H1 (cell line): ENCODE data around the gene CDH26. TPM values are rescaled to one million over a fixed set of nuclear protein-coding genes. Genes with fewer than 3 reads are reported as not detected.

Experiments used
- CTCF ChIA-PET: fragments of 300-600 bp; sonication (Branson Sonifier 250); formaldehyde crosslinking; loops from one replicate; lab custom pipeline; 2021; ENCODE audit not compliant: partially characterized antibody; lab: Charles Lee
- POLR2A ChIA-PET: fragments of 300-600 bp; sonication (Branson Sonifier 250); formaldehyde crosslinking; loops from one replicate; lab custom pipeline; 2021; ENCODE audit warnings: inconsistent platforms; ENCODE audit not compliant: partially characterized antibody; lab: Charles Lee
- DNase-seq, 2 experiments: peaks; one replicate each; pipeline versions ENCODE4 v3.0.0 to v3.0.0-alpha.2; 2010 to 2022; ENCODE audit warnings: low spot score in 2 of 2, low read depth in 1 of 2, mixed read lengths in 1 of 2
- FAIRE-seq: peaks from 2 replicates; lab custom pipeline; 2011; peaks lifted over from hg19 to GRCh38; lab: Jason Lieb, UNC
- H2AFZ ChIP-seq: 2 replicates; pipeline ENCODE4 v1.8.1; 2012; ENCODE audit warnings: low read length, inconsistent platforms
- H2AK5ac ChIP-seq: 2 replicates; pipeline ENCODE4 v1.6.1; 2013; ENCODE audit warnings: low read depth, low read length
- H2BK120ac ChIP-seq: replicated peaks from 2 replicates; pipeline ENCODE3; 2013; ENCODE audit warnings: low read depth, low read length, inconsistent platforms
- H2BK12ac ChIP-seq: 2 replicates; pipeline ENCODE4 v1.6.1; 2013; ENCODE audit warnings: low read depth, low read length
- H2BK15ac ChIP-seq: 2 replicates; pipeline ENCODE4 v1.6.1; 2013; ENCODE audit warnings: low read length
- H2BK20ac ChIP-seq: 2 replicates; pipeline ENCODE4 v1.6.1; 2013; ENCODE audit warnings: low read length
- H2BK5ac ChIP-seq: 2 replicates; pipeline ENCODE4 v1.6.1; 2013; ENCODE audit warnings: low read depth, low read length
- H3K14ac ChIP-seq: 2 replicates; pipeline ENCODE4 v1.6.1; 2013; ENCODE audit warnings: inconsistent platforms; ENCODE audit not compliant: insufficient read length
- H3K18ac ChIP-seq: 2 replicates; pipeline ENCODE4 v1.6.1; 2013; ENCODE audit warnings: low read length; ENCODE audit errors: extremely low read depth
- H3K23ac ChIP-seq: 2 replicates; pipeline ENCODE4 v1.6.1; 2013; ENCODE audit warnings: inconsistent platforms; ENCODE audit not compliant: insufficient read length
- H3K23me2 ChIP-seq: 2 replicates; pipeline ENCODE4 v1.6.1; 2013; ENCODE audit warnings: low read depth, low read length
- H3K27ac ChIP-seq: 2 replicates; pipeline ENCODE4 v1.6.1; 2011; ENCODE audit warnings: low read depth, low read length, inconsistent platforms
- H3K27me3 ChIP-seq, 4 experiments: replicated peaks in 1 of 4; 1 replicate in 1 of 4; 2 replicates in 3 of 4; pipeline versions ENCODE4 v1.6.1 to v1.8.1; 2011 to 2013; ENCODE audit warnings: low read length in 3 of 4, mild to moderate bottlenecking in 3 of 4, inconsistent platforms in 2 of 4, mixed read lengths in 2 of 4, moderate library complexity in 1 of 4; ENCODE audit not compliant: control insufficient read depth in 3 of 4, insufficient read depth in 3 of 4; ENCODE audit errors: extremely low read depth in 1 of 4
- H3K36me3 ChIP-seq, 4 experiments: 2 replicates each; pipeline versions ENCODE4 v1.6.1 to v1.8.1; 2011 to 2013; ENCODE audit warnings: mild to moderate bottlenecking in 4 of 4, low read length in 3 of 4, moderate library complexity in 2 of 4, control low read depth in 1 of 4, inconsistent platforms in 1 of 4; ENCODE audit not compliant: insufficient read depth in 4 of 4, control insufficient read depth in 2 of 4
- H3K4ac ChIP-seq: replicated peaks from 2 replicates; pipeline ENCODE3; 2013; ENCODE audit warnings: low read length, low read depth, mixed read lengths, inconsistent platforms; ENCODE audit not compliant: insufficient read length
- H3K4me1 ChIP-seq, 4 experiments: replicated peaks in 1 of 4; 1 replicate in 1 of 4; 2 replicates in 3 of 4; pipeline versions ENCODE4 v1.6.1 to v1.8.1; 2011 to 2013; ENCODE audit warnings: low read length in 3 of 4, inconsistent platforms in 2 of 4, mixed read lengths in 1 of 4; ENCODE audit not compliant: insufficient read depth in 4 of 4, control insufficient read depth in 3 of 4
- H3K4me2 ChIP-seq, 2 experiments: 2 replicates each; pipeline versions ENCODE4 v1.6.1 to v1.8.1; 2011 to 2013; ENCODE audit warnings: low read depth in 2 of 2, low read length in 2 of 2, control low read depth in 1 of 2, inconsistent platforms in 1 of 2, mild to moderate bottlenecking in 1 of 2; ENCODE audit not compliant: insufficient read depth in 1 of 2
- H3K4me3 ChIP-seq, 4 experiments: fragments of 200-600, 300-600 bp in 1 of 4; sonication (generic), shearing (Covaris generic), sonication (Bioruptor Twin) in 1 of 4; 2 replicates each; pipeline versions ENCODE4 v1.5.1 to v1.8.1; 2011 to 2016; ENCODE audit warnings: low read length in 4 of 4, low read depth in 3 of 4, control low read depth in 2 of 4, inconsistent platforms in 2 of 4, mild to moderate bottlenecking in 2 of 4, mixed read lengths in 1 of 4, moderate library complexity in 1 of 4; ENCODE audit not compliant: insufficient read depth in 2 of 4; ENCODE audit errors: extremely low read depth in 1 of 4
- H3K56ac ChIP-seq: replicated peaks from 2 replicates; pipeline ENCODE3; 2013; ENCODE audit warnings: low read depth, mild to moderate bottlenecking, mixed read lengths, low read length, inconsistent platforms; ENCODE audit not compliant: insufficient read length
- H3K79me1 ChIP-seq: 2 replicates; pipeline ENCODE4 v1.6.1; 2013; ENCODE audit warnings: low read depth, low read length, control low read depth
- H3K79me2 ChIP-seq, 2 experiments: 2 replicates each; pipeline versions ENCODE4 v1.6.1 to v1.8.1; 2012 to 2013; ENCODE audit warnings: low read length in 2 of 2, mild to moderate bottlenecking in 2 of 2, inconsistent platforms in 1 of 2; ENCODE audit not compliant: insufficient read depth in 2 of 2, control insufficient read depth in 1 of 2
- H3K9ac ChIP-seq, 4 experiments: replicated peaks in 1 of 4; 1 replicate in 1 of 4; 2 replicates in 3 of 4; pipeline versions ENCODE4 v1.6.1 to v1.8.1; 2011 to 2013; ENCODE audit warnings: low read depth in 3 of 4, low read length in 3 of 4, control low read depth in 2 of 4, mild to moderate bottlenecking in 2 of 4, moderate library complexity in 2 of 4, inconsistent platforms in 1 of 4; ENCODE audit errors: extremely low read depth in 1 of 4
- H3K9me3 ChIP-seq, 2 experiments: 2 replicates each; pipeline versions ENCODE4 v1.6.1 to v1.8.1; 2012 to 2013; ENCODE audit warnings: mild to moderate bottlenecking in 2 of 2, moderate library complexity in 2 of 2, control low read depth in 1 of 2, inconsistent platforms in 1 of 2, low read depth in 1 of 2, low read length in 1 of 2, mixed read lengths in 1 of 2; ENCODE audit not compliant: insufficient read depth in 2 of 2
- H4K20me1 ChIP-seq, 2 experiments: replicated peaks in 1 of 2; 2 replicates each; pipeline versions ENCODE3 to v1.8.1; 2011 to 2013; ENCODE audit warnings: inconsistent platforms in 2 of 2, low read length in 2 of 2, mild to moderate bottlenecking in 1 of 2; ENCODE audit not compliant: insufficient read depth in 2 of 2, control insufficient read depth in 1 of 2
- H4K5ac ChIP-seq: 2 replicates; pipeline ENCODE4 v1.6.1; 2013; ENCODE audit warnings: low read length, low read depth, mixed read lengths, inconsistent platforms; ENCODE audit not compliant: insufficient read length
- H4K8ac ChIP-seq: 2 replicates; pipeline ENCODE4 v1.8.0; 2013; ENCODE audit warnings: mild to moderate bottlenecking, moderate library complexity, low read length, inconsistent platforms; ENCODE audit not compliant: insufficient read depth; ENCODE audit errors: extremely low read depth
- H4K91ac ChIP-seq: replicated peaks from 2 replicates; pipeline ENCODE3; 2013; ENCODE audit warnings: low read length, mixed read lengths, inconsistent platforms; ENCODE audit not compliant: insufficient read length
- BCL11A ChIP-seq, 2 experiments: IDR thresholded peaks; one replicate each; pipeline ENCODE4 v1.6.1; 2011; ENCODE audit warnings: low read depth in 2 of 2, low read length in 2 of 2, mild to moderate bottlenecking in 2 of 2
- CREB1 ChIP-seq: IDR thresholded peaks from 2 replicates; pipeline ENCODE4 v1.6.1; 2012; ENCODE audit warnings: inconsistent platforms
- EP300 ChIP-seq, 2 experiments: IDR thresholded peaks; 1 replicate in 1 of 2; 2 replicates in 1 of 2; pipeline ENCODE4 v1.6.1; 2011 to 2012; ENCODE audit warnings: low read depth in 2 of 2, low read length in 2 of 2, mild to moderate bottlenecking in 2 of 2, borderline replicate concordance in 1 of 2, inconsistent platforms in 1 of 2, moderate library complexity in 1 of 2
- GTF2F1 ChIP-seq: IDR thresholded peaks from 2 replicates; pipeline ENCODE4 v1.6.1; 2012; ENCODE audit warnings: low read depth, low read length, improper control_type of control experiment, borderline replicate concordance
- JUN ChIP-seq: IDR thresholded peaks from 2 replicates; pipeline ENCODE4 v1.6.1; 2011; ENCODE audit warnings: low read depth, mild to moderate bottlenecking, improper control_type of control experiment, low read length
- RAD21 ChIP-seq, 2 experiments: IDR thresholded peaks in 1 of 2; conservative IDR thresholded peaks in 1 of 2; 2 replicates each; pipeline ENCODE4 v1.6.1; 2011; ENCODE audit warnings: low read depth in 2 of 2, low read length in 2 of 2, improper control_type of control experiment in 1 of 2, inconsistent platforms in 1 of 2, mild to moderate bottlenecking in 1 of 2, moderate library complexity in 1 of 2
- RXRA ChIP-seq: IDR thresholded peaks from 2 replicates; pipeline ENCODE4 v1.6.1; 2011; ENCODE audit warnings: low read depth, mild to moderate bottlenecking, low read length, moderate library complexity; ENCODE audit not compliant: insufficient read depth
- SIRT6 ChIP-seq: IDR thresholded peaks from one replicate; pipeline ENCODE4 v1.7.1; 2012; ENCODE audit warnings: low read length, inconsistent platforms
- SP2 ChIP-seq: IDR thresholded peaks from 2 replicates; pipeline ENCODE4 v1.6.1; 2012; ENCODE audit warnings: mild to moderate bottlenecking, low read length, inconsistent platforms
- WGBS, 2 experiments: shearing (Covaris generic) in 1 of 2; methylation state at CpG; one replicate each; pipeline versions ENCODE4 v1.1.6 to v1.1.7; 2013 to 2015; ENCODE audit warnings: low lambda C conversion rate in 2 of 2, mixed read lengths in 2 of 2, inconsistent platforms in 1 of 2, low coverage in 1 of 2, missing lambda C conversion rate in 1 of 2; ENCODE audit not compliant: insufficient replicate concordance in 2 of 2, insufficient coverage in 1 of 2, insufficient read length in 1 of 2; ENCODE audit errors: extremely low coverage in 1 of 2, missing lambda C conversion rate in 1 of 2; 5-methylcytosine and 5-hydroxymethylcytosine counted together
- polyA plus RNA-seq, 7 experiments: library from polyadenylated mRNA; depleted of rRNA in 3 of 7; stranded (reverse) in 5 of 7; unstranded in 2 of 7; fragments of >200 nt in 5 of 7; fragments of 200-250 nt in 2 of 7; gene quantifications; 1 replicate in 5 of 7; 2 replicates in 1 of 7; 4 replicates in 1 of 7; pipeline versions ENCODE4 v1.2.1 to v1.2.3, GENCODE V29; 2011 to 2013; ENCODE audit warnings: missing spikeins in 2 of 7, mixed read lengths in 2 of 7
- total RNA-seq: library from RNA; stranded (reverse); fragmentation: NEBNext Ultra II Directional; extraction: Animal tissue kit (Norgen Biotek cat#: 25700); gene quantifications from 2 replicates; pipeline ENCODE4 v1.2.1, GENCODE V29; 2021
- TF ChIP-seq, protein P1 (sequence below): IDR thresholded peaks from 2 replicates; pipeline ENCODE4 v1.6.1; 2011; ENCODE audit warnings: low read length, improper control_type of control experiment

CDH26 gene
- total and polyA plus RNA-seq, 2 of the 8 experiments (the other 6 are each of a cell fraction or from before 2014, with no cell fraction given), result 1.5 to 1.7 TPM

DNA sequence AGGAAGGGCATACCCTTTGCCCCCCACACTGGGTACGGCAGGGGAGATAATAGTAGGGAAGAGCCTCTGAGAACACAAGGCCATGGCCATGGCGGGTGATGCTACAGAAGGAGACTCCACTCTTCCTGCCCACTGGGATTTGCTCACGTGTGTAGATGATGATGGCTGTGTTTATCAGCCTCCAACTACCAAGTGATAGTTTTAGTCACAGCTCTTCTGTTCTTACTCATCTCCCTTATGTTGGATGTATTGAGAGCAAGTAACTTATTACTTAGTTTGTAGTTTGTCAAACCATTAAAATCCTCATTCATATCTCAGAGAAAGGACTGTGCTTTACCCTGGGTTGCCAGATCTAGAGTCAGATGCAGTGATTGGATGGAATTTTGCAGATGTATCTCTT, 66.0 kb downstream of the CDH26 start:
- no peak for FAIRE-seq
- peaks cover 0 to 4% (median 0%) of the 10 kb centered on the region in 4 experiments; a peak in 1 of 7 replicates for H3K27me3 ChIP-seq
- 0 out of 7 replicates have a peak, but pooled peaks cover 0 to 2% (median 0%) of the 10 kb centered on the region in 4 experiments for H3K4me1 ChIP-seq
- no peak overlapping the region for H3K56ac ChIP-seq
- ChIA-PET CTCF (interaction anchor here (0.5 to 2.5 kb wide), 7 partner anchors 12 to 592 kb away, joined by 3 to 11 read pairs (median 4); no protein-coding TSS in a partner anchor), POLR2A (no interaction called here)
- H3K18ac ChIP-seq, result no peak overlapping the region
- no peaks in the 10 kb centered on the region for H3K79me1 ChIP-seq
- no peaks in the 10 kb centered on the region for H3K36me3 ChIP-seq
- H4K8ac ChIP-seq, result no peak overlapping the region; the same call in 1 of the 2 replicates
- no peaks in the 10 kb centered on the region for H3K9me3 ChIP-seq
- H3K9ac ChIP-seq, result no peak overlapping the region
- no peak overlapping the region for H3K4ac ChIP-seq
- H2BK120ac ChIP-seq, result no peak overlapping the region
- no peak overlapping the region for H4K91ac ChIP-seq
- H3K79me2 ChIP-seq, result no peaks in the 10 kb centered on the region
- H2BK15ac ChIP-seq, result no peak overlapping the region
- H4K20me1 ChIP-seq, result no peaks in the 10 kb centered on the region
- no peak overlapping the region for H3K4me2 ChIP-seq
- no peak overlapping the region for H3K23ac ChIP-seq
- H3K23me2 ChIP-seq, result no peaks in the 10 kb centered on the region
- H2BK20ac ChIP-seq, result no peak overlapping the region
- H2BK12ac ChIP-seq, result no peak overlapping the region
- no peak for DNase-seq
- no peak overlapping the region for H3K14ac ChIP-seq
- no peak overlapping the region for H2AK5ac ChIP-seq
- H2AFZ ChIP-seq, result 0 out of 2 replicates have a peak overlapping the region, but pooled peaks have one; percentile 17
- H3K4me3 ChIP-seq, result no peak overlapping the region
- no peak overlapping the region for H4K5ac ChIP-seq
- H3K27ac ChIP-seq, result no peak overlapping the region
- no peak overlapping the region for H2BK5ac ChIP-seq
- WGBS, 2 experiments, result 61% methylated on average over 3 of the region's 3 CpGs; no CpG with 5 or more reads in 1 of the 2 experiments
- no peak for TF ChIP-seq EP300 (IDR thresholded peaks at IDR 0.05; ENCODE audit: borderline replicate concordance in 1 of 2, low read depth in 2 of 2, low read length in 2 of 2)
- TF ChIP-seq, protein P1, sequence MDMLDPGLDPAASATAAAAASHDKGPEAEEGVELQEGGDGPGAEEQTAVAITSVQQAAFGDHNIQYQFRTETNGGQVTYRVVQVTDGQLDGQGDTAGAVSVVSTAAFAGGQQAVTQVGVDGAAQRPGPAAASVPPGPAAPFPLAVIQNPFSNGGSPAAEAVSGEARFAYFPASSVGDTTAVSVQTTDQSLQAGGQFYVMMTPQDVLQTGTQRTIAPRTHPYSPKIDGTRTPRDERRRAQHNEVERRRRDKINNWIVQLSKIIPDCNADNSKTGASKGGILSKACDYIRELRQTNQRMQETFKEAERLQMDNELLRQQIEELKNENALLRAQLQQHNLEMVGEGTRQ, result no peak
- TF ChIP-seq RAD21 (IDR thresholded peaks at IDR 0.05 in 1 of 2, conservative IDR thresholded peaks at IDR 0.05 in 1 of 2; ENCODE audit: low read depth in 2 of 2, low read length in 2 of 2), result no peak
- no peak for TF ChIP-seq BCL11A (IDR thresholded peaks at IDR 0.05; ENCODE audit: low read depth in 2 of 2, low read length in 2 of 2)
- TF ChIP-seq SIRT6, result no peak
- no peak for TF ChIP-seq JUN
- no peak for TF ChIP-seq RXRA
- no peak for TF ChIP-seq GTF2F1
- no peak for TF ChIP-seq SP2
- no peak for TF ChIP-seq CREB1
